A549 (cell line): Measurements from ENCODE around the gene THSD7A.

Source experiments
- CTCF ChIP-seq: fragments of >200 bp; sonication (Bioruptor Twin); formaldehyde crosslinking; IDR thresholded peaks from 3 replicates; pipeline ENCODE4 v1.5.1; 2016
- ESRRA ChIP-seq: fragments of 150-350 bp; IDR thresholded peaks from 2 replicates; pipeline ENCODE4 v1.6.1; 2014; ENCODE audit warnings: mild to moderate bottlenecking, low read length, borderline replicate concordance
- HDAC2 ChIP-seq: fragments of 200-600 bp; sonication (generic); IDR thresholded peaks from 2 replicates; pipeline ENCODE4 v1.6.1; 2016
- HMGXB4 ChIP-seq: fragments of 250-450 bp; sonication (Bioruptor Pico); IDR thresholded peaks from 2 replicates; pipeline ENCODE4 v1.5.0; 2021; ENCODE audit warnings: mild to moderate bottlenecking, moderate library complexity, borderline replicate concordance
- POLR2A ChIP-seq: IDR thresholded peaks from 2 replicates; pipeline ENCODE4 v1.6.1; 2012; ENCODE audit warnings: mild to moderate bottlenecking, low read length
- TFCP2L1 ChIP-seq: fragments of 250-450 bp; sonication (Bioruptor Pico); IDR thresholded peaks from 2 replicates; pipeline ENCODE4 v1.5.0; 2021; ENCODE audit warnings: mild to moderate bottlenecking
- TP53 ChIP-seq: fragments of 250-450 bp; sonication (Bioruptor Pico); IDR thresholded peaks from 2 replicates; pipeline ENCODE4 v1.5.0; 2021; ENCODE audit warnings: mild to moderate bottlenecking, moderate library complexity
- TF ChIP-seq, protein P1 (sequence below): IDR thresholded peaks from 2 replicates; pipeline ENCODE4 v1.6.1; 2012
- TF ChIP-seq, protein P2 (sequence below): IDR thresholded peaks from 2 replicates; pipeline ENCODE4 v1.6.1; 2012
- TF ChIP-seq, protein P3 (sequence below): fragments of 200-600 bp; sonication (generic); IDR thresholded peaks from 2 replicates; pipeline ENCODE4 v1.6.1; 2016; ENCODE audit warnings: antibody characterized with exemption, mild to moderate bottlenecking, moderate library complexity

- TF ChIP-seq HMGXB4 (CRISPR knock-in tag), result no peak
- TF ChIP-seq TP53, result no peak
- TF ChIP-seq, protein P1, sequence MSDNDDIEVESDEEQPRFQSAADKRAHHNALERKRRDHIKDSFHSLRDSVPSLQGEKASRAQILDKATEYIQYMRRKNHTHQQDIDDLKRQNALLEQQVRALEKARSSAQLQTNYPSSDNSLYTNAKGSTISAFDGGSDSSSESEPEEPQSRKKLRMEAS, result no peak
- TF ChIP-seq, protein P2, sequence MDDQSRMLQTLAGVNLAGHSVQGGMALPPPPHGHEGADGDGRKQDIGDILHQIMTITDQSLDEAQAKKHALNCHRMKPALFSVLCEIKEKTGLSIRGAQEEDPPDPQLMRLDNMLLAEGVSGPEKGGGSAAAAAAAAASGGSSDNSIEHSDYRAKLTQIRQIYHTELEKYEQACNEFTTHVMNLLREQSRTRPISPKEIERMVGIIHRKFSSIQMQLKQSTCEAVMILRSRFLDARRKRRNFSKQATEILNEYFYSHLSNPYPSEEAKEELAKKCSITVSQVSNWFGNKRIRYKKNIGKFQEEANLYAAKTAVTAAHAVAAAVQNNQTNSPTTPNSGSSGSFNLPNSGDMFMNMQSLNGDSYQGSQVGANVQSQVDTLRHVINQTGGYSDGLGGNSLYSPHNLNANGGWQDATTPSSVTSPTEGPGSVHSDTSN, result no peak
- TF ChIP-seq CTCF, result no peak
- TF ChIP-seq HDAC2, result no peak
- no peak for TF ChIP-seq POLR2A
- TF ChIP-seq, protein P3, sequence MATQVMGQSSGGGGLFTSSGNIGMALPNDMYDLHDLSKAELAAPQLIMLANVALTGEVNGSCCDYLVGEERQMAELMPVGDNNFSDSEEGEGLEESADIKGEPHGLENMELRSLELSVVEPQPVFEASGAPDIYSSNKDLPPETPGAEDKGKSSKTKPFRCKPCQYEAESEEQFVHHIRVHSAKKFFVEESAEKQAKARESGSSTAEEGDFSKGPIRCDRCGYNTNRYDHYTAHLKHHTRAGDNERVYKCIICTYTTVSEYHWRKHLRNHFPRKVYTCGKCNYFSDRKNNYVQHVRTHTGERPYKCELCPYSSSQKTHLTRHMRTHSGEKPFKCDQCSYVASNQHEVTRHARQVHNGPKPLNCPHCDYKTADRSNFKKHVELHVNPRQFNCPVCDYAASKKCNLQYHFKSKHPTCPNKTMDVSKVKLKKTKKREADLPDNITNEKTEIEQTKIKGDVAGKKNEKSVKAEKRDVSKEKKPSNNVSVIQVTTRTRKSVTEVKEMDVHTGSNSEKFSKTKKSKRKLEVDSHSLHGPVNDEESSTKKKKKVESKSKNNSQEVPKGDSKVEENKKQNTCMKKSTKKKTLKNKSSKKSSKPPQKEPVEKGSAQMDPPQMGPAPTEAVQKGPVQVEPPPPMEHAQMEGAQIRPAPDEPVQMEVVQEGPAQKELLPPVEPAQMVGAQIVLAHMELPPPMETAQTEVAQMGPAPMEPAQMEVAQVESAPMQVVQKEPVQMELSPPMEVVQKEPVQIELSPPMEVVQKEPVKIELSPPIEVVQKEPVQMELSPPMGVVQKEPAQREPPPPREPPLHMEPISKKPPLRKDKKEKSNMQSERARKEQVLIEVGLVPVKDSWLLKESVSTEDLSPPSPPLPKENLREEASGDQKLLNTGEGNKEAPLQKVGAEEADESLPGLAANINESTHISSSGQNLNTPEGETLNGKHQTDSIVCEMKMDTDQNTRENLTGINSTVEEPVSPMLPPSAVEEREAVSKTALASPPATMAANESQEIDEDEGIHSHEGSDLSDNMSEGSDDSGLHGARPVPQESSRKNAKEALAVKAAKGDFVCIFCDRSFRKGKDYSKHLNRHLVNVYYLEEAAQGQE, result no peak
- TF ChIP-seq TFCP2L1 (CRISPR knock-in tag), result no peak
- no peak for TF ChIP-seq ESRRA
These were observed 198.7 kb downstream of the THSD7A start for GRCh38 chr7:11633310-11633709.
